Measurements from ENCODE around the gene TSEN34.

- TF ChIP-seq CTCF (conservative IDR thresholded peaks at IDR 0.05; ENCODE audit: low read depth, low read length) (no peak), EZH2 (IDR thresholded peaks at IDR 0.05; ENCODE audit: borderline replicate concordance, low read depth, low read length, poor library complexity, severe bottlenecking) (no peak)
These were observed 16.5 kb downstream of the TSEN34 start for GRCh38 chr19:54207676-54207982.
